NCI-H2196 treated with DMSO at 0.1 percent for 48 hours (cell line): ENCODE data around the gene BBS9.
"Not testable (repeated sequence)": the region's sequence is repeated elsewhere in the genome, so short reads cannot be mapped to it uniquely, and the experiment has no call there.

Experiments used
- DNase-seq: peaks from one replicate; lab custom pipeline; 2025; ENCODE audit not compliant: unreplicated experiment; lab: John Stamatoyannopoulos, UW

Gene BBS9

DNA sequence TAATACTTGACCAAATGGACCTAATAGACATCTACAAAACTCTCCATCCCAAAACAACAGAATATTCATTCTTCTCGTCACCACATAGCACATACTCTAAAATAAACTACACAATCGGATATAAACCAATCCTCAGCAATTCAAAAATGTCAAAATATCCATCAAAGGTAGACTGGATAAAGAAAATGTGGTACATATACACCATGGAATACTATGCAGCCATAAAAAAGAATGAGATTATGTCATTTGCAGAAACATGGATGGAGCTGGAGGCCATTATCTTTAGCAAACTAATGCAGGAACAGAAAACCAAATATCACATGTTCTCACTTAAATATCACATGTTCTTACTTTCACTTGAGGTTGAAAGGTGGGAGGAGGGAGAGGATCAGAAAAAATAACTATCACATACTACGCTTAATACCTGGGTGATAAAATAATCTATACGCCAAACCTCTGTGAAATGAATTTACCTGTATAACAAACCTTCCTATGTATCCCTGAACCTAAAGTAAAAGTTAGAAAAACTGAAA lies 142.5 kb downstream of the BBS9 start:
- not testable (repeated sequence) for DNase-seq

DNA sequence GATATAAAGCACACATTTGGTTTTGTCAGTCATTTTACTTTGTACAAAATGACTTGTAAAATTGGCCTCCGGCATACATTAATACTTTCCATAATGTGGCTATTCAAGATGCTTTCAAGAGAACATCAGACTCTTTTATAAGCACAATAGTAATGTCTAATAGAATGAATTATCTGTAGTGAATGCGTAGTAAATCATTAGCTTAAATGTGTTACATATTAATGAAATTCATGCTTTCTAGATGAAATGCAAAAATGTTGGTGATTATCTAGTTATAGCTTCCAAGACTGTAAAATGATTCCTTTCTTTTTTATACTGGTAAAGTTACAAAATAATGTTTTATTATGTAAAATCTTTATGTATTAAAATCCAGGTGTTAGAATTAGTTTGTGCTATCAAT lies 144.0 kb downstream of the BBS9 start:
- DNase-seq, result no peak

DNA sequence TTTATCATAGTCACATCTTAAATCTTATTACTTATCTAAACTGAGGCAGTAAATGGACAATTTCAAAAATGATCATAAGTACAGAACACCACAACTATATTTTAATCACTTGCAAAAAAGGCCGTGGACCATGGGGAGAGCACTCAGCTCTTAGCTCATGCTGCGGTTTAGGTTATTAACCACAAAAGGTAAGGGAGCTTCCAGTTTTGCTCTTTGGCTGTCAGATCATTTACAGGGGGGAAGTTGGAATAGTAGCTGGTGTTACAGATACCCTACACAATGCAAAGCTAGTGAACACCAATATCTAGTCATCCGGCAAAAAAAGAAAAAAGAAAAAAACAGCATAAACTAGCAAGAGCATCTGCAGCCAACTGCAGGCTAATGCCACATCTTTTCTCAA lies 147.0 kb downstream of the BBS9 start:
- DNase-seq, result no peak

DNA sequence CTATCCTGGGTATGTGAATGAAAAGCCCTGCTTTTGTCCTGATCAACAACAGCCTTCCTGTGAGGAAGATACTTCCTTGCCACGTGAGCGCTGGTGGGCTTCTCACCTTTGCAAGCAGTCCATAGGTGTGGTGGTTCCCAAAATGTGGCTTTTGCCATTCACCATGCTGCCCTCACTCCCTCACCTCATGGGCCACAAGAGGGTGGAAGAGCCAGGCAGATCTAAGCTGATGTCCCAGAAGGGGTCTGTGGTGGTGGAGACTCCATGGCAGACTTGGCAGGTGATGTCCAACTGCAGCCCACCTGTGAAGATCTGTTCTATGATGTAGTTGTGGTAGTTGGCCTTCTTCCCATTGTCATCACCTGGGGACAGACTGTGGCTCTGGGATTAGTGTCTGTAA lies 147.4 kb downstream of the BBS9 start:
- DNase-seq, result no peak

DNA sequence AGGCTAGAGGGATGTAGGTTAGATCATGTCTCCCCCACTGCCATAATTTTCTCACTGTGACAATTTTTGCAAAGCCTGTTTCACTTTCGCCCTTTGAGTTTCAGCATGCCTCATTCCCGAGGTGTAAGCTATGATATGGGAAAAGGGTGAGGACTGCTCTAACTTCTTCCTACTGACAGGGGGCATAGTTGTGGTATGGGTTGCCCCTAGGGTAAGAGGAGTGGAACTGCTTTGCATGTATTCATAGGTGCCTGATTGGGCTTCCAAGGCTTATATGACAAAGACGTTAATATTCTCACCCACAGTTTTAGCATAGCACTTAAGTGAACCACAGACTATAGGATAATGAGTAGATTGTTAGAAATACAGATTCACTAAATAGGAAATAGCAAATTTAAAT lies 148.7 kb downstream of the BBS9 start:
- no peak for DNase-seq

DNA sequence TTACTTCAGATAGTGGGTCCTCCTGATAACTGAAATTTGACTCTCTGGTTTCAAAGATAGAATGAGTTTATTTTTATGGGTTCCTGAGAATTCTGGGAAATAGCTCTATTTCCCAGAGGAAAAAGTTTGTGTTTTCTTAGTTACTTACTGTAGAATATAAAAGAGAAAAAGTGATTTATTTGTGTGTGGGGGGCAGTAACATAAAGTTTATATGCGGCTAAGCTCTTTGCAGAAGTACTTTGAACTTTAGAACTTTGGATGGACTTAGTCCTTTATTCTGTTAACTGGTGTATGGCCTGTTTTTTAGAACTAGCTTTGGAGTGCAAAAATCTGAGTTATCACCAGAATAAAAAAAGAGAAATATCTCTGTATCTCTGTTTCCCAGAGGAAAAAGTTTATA lies 157.1 kb downstream of the BBS9 start:
- DNase-seq, result no peak

DNA sequence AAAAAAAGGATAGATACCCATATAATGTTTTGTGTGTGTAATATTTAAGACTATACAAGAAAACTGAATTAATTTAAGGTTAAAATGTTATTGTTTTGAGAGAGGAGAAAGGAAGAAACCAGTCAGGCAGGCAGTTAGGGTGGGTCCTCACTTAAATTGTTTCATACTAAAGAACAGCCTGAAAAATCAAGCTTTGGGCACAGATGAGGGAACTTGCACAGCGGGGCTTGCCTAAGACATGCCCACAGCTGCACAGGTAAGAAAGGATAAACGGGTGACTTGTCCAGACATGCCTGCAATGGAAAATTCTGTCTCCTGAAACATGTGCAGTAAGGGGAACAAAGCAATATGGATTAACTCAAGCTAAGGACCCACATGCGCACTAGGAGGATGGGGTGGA lies 158.4 kb downstream of the BBS9 start:
- no peak for DNase-seq

DNA sequence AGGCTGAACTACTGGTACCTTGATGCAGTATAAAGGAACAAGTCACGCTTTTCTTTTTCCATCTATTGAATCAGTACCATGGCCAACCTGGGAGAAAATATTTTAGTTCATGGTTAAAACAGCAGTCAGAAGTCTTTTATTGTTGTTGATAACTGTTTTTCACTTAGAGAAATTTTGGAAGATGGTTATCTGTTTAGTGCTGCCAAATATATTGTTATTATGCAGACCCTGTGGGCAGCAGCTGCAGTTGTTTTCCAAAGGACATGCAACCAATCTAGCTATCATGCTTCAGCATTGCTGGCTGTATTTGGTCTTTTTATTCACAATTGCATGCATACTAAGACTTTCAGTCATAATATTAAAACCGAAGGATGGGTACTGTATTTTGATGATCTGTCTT lies 169.5 kb downstream of the BBS9 start:
- no peak for DNase-seq

DNA sequence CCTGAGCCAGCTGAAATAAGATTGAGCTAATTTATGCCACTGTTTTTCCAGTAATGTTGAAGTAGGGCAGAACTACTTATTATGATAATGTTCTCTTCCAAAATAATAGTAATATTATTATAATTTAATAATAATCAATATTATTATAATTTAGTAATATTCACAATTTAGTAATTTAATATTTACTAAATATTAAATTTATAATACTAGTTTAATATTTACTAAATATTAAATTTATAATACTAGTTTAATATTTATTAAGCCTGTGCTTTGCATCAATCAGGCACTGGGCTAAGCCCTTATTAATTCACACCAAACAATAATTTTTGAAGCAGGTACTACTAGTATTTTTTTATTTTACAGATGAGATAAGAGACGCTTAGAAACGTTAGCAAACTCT lies 170.1 kb downstream of the BBS9 start:
- no peak for DNase-seq

DNA sequence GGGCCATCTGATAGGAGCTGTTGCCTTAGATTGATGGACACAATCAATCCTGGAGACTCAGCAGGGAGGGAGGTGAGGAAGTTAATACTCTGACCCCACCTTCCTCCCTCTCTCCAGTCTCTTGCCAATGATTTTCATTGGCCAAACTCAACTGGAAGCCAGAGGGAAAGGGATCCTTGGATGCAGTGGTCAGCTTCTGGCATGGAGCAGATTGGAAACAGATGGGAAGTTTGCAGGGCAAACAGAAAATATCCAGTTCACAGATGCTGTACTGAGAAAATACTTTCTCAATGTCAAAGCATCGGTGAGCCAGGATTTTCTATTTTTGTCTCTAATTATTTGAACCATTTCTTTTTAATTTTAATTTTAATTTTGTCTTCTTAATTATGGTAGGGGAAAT lies 170.8 kb downstream of the BBS9 start:
- DNase-seq, result no peak

DNA sequence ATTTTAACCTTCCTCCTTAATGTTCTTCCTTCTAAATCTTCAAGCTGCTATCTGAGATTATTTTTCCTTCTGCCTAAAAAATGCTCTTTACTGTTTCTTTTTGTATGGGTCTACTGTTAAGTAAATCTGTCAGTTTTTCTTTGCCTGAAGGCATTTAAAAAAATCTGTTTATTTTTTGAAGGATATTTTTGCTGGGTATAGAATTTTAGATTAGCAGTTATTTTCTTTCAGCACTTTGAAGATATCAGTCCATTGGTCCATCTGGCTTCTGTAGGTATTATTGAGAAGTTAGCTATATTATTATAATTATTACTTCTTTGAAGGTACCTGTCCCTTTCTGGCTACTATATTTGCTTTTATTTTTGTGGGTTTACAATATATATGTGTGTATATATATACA lies 171.4 kb downstream of the BBS9 start:
- DNase-seq, result no peak

DNA sequence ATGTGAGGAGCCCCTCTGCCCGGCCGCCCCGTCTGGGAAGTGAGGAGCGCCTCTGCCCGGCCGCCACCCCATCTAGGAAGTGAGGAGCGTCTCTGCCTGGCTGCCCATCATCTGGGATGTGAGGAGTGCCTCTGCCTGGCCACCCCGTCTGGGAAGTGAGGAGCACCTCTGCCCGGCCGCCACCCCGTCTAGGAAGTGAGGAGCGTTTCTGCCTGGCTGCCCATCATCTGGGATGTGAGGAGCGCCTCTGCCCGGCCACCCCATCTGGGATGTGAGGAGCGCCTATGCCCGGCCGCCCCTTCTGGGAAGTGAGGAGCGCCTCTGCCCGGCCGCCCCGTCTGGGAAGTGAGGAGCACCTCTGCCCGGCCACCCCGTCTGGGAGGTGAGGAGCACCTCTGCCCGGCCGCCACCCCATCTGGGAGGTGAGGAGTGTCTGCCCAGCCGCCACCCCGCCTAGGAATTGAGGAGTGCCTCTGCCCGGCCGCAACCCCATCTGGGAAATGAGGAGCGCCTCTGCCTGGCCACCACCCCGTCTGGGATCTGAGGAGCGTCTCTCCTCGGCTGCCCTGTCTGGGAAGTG lies 174.7 kb downstream of the BBS9 start:
- DNase-seq, result not testable (repeated sequence)

DNA sequence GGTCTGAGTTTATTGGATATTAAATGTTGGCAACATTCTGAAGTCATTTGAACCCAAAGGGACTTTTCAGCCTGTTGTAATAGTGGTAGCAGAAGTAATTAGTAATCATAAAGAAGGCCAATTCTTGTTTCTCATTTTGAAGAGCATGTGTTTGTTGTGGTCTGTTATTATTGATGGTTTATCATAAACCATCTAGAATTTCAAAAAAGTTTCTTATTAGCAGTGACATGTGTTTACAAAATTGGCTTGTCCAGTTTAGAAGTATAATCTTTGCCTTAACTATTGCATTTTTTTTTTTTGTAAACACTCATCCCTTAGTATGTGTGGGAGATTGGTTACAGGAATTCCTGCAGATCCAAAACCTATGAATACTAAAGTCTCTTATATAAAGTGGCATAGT lies 177.8 kb downstream of the BBS9 start:
- no peak for DNase-seq

DNA sequence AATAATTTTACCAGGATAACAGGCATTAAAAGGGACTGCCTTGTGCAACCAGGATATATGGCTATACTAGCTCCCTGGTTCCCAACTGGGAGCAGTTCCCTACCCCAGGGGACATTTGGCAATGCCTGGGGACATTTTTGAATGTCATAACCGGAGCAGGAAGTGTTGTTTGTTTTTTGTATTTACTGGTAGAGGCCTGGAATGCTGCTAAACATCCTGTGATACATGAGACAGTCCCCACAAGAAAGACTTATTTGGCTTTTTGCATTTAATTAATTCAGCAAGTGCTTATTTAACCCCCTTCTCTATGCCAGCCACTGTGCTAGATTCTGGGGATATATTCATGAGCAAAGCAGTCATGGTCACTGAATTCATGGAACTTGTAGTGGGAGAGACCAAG lies 181.2 kb downstream of the BBS9 start:
- DNase-seq, result no peak

DNA sequence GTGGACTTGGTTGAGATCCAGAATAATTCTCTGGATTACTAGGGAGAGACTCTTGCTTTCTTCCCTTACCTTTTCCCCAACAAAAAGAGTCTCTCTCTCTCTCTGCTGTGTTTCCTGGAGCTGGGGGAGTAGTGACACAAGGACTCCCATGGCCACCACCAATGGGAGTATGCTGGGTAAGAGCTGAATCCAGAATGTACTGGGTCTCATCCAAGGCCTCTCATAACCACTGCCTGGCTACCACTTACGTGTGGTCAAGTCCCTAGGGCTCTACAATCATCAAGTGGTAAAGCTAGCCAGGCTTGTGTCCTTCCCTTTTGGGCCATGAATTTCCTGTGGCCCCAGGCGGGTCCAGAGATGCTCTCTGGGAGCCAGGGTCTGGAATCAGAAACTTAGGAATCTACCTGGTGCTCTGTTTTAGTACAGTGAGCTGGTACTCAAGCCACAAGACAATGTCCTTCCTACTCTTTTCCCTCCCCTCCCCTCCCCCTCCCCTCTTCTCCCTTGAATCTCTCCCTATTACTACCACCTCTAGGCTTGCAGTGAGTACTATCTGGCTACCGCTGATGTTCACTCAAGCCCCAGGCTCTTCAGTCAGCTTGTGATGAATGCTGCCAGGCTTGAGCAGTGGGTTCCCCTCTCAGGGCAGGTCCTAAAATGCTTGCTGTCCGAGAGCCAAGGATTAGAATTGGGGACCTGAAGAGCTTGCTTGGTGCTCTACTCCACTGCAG lies 196.6 kb downstream of the BBS9 start:
- DNase-seq, result no peak

DNA sequence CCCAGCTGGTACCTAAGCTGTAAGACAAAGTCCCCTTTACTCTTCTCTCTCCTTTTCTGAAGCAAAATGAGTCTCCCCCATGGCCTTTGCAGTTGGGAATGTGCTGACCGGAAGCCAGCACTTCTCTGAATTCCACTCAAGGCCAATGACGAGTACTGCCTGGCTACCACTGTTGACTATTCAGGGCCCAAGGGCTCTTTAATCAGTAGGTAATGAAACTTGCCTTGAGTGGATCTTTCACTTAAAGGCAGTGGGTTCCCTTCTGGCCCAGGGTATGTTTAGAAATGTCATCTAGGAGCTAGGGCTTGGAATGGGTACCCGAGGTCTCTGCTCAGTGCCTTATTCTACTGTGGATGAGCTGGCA lies 197.1 kb downstream of the BBS9 start:
- no peak for DNase-seq

DNA sequence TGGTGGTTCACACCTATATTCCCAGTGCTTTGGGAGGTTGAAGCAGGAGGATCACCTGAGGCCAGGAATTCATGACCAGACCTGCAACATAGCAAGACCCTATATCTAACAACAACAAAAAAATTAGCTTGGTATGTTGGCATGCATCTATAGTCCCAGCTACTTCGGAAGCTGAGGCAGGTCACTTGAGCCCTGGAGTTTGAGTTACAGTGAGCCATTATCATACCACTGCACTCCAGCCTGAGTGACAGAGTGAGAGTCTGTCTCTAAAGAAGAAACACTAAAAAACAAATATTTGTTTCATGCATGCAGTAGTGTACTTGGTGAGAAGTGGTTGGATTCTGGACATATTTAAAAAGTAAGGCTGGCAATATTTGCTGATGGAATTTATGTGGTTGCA lies 198.1 kb downstream of the BBS9 start:
- DNase-seq, result no peak

DNA sequence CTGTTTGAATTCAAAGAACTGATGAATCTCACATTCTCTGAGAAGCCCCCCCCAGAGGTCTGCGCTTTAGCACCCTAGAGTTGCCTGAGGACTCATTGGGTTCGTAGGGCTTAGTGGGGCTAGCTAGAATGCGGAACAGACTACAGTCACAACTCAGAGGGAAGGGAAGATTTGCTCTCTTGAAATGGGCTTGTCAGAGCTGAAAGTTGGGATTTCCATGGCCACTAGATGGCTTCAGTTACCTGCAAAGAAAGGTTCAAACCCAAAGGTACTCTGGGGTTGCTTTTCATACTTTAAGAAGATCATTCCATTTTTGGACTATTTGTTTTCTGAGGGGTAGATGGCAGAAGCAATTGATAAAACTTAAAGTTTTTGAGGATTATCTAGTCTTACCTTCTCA lies 205.0 kb downstream of the BBS9 start:
- peak; percentile 10 for DNase-seq

DNA sequence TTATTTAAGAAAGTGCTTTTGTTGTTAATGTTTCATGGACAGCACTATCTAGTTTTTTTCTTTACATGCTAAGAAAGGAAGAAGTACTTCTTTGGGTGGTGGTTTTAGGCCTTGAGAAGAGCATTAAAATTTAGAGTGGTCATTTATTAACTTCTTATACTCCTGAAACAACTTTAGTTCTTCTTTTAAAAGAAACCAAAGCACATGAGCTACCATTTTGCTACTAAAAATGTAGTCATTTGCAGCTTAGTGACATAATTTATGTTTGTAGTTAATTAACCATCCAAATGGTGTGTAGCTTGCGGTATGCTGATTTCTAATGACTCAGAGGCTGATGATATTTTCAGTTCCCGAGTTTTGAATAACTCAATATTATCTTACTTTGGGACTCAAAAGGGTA lies 207.5 kb downstream of the BBS9 start:
- no peak for DNase-seq

DNA sequence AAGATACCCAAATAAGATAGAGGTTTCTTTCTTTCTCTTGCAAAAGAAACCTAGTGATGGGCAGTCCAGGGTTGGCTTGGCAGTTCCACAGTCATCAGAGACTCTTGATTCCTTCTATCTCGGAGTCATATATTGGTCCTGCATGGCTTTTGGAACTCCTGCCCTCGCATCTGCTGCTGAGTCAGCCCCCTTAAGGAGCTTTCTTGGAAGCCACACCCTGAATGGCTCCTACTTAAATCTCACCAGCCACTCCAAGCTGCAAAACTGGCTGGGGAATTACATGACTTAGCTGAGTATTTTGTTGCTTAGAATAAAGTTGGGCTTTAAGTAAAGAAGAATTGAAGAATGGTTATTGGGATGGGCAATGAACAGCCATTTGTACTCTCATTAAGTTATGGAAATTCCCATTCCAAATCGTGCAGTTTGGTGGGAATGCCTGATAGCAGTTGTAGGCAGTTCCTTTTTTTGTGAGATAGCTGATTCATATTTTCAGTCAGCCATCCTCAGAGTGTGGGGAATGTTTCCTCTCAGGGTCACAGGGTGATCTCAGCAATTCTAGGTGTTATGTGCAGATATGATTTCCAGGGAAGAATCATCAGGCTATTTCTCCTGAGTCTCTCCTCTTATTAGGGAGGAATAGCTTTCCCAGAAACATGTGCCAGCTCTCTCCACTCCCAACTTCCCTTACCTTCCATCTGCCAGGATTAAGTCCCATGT lies 209.9 kb downstream of the BBS9 start:
- DNase-seq, result no peak

DNA sequence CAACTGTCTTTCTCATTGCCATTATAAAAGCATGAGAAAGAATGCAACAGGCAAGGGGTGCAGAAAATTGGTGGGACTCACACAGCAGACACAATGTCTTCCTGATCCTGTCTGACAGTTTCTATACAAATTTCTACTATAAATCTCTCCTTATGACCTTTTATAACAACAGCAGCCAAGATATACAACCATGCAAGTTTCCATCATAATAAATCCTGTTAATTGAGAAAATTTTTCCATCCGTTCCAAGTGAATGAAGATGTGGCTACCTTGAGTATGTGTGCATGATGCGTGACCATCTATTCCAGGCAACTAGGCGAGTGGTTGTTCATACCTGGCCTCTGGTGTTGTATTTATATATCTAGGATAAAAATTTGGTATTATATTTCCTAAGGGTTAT lies 216.7 kb downstream of the BBS9 start:
- DNase-seq, result no peak

DNA sequence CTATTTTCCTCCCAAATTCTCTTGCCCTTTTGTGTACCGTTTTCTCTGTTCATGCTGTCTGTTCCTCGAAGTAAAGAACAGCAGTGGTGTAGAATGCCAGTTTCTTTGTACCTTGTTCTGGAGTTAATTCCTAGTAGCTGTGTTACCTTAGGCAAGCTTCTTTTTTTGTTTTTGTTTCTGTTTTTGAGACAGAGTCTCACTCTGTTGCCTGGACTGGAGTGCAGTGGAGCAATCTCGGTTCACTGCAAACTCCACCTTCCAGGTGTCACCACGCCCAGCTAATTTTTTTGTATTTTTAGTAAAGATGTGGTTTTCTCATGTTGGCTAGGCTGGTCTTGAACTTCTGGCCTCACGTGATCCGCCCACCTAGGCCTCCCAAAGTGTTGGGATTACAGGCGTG lies 221.2 kb downstream of the BBS9 start:
- DNase-seq, result no peak
